Fibroblast of lung (primary cell): ENCODE measurements around the gene PLOD2. TPM values are rescaled to one million over a fixed set of nuclear protein-coding genes. Genes with fewer than 3 reads are reported as not detected.
A peak's percentile ranks its signal among the peaks of the same experiment; 100 is the strongest.

Source experiments
- DNase-seq, 2 donors: peaks; one replicate each; pipeline versions ENCODE4 v3.0.0 to v3.0.0-alpha.2; 2010; ENCODE audit warnings: low read depth in 2 of 2
- H2AFZ ChIP-seq: 2 replicates; pipeline ENCODE4 v1.5.1; 2012; ENCODE audit warnings: low read length, control low read depth, inconsistent platforms
- H3K27ac ChIP-seq: 2 replicates; pipeline ENCODE4 v1.5.1; 2011; ENCODE audit warnings: low read length, control low read depth; ENCODE audit not compliant: insufficient read depth
- H3K27me3 ChIP-seq: 2 replicates; pipeline ENCODE4 v1.5.1; 2011; ENCODE audit warnings: mild to moderate bottlenecking, low read length; ENCODE audit not compliant: control insufficient read depth, insufficient read depth
- H3K36me3 ChIP-seq: 2 replicates; pipeline ENCODE4 v1.5.1; 2011; ENCODE audit warnings: low read length; ENCODE audit not compliant: control insufficient read depth, insufficient read depth
- H3K4me1 ChIP-seq: 2 replicates; pipeline ENCODE4 v1.5.1; 2011; ENCODE audit warnings: low read length; ENCODE audit not compliant: control insufficient read depth, insufficient read depth; ENCODE audit errors: extremely low read depth
- H3K4me2 ChIP-seq: 2 replicates; pipeline ENCODE4 v1.5.1; 2011; ENCODE audit warnings: low read length, control low read depth; ENCODE audit not compliant: insufficient read depth; ENCODE audit errors: extremely low read depth
- H3K4me3 ChIP-seq, 4 experiments: fragments of 200-600 bp in 1 of 4; sonication (generic) in 1 of 4; replicated peaks in 1 of 4; 2 replicates each; pipeline ENCODE4 v1.5.1; 2011 to 2016; ENCODE audit warnings: low read length in 4 of 4, low read depth in 3 of 4, mild to moderate bottlenecking in 3 of 4, control low read depth in 2 of 4, inconsistent platforms in 1 of 4, mixed read lengths in 1 of 4; ENCODE audit not compliant: insufficient read depth in 1 of 4; ENCODE audit errors: control extremely low read depth in 1 of 4
- H3K79me2 ChIP-seq: 2 replicates; pipeline ENCODE4 v1.5.1; 2012; ENCODE audit warnings: mild to moderate bottlenecking, low read length, inconsistent platforms; ENCODE audit not compliant: control insufficient read depth, insufficient read depth
- H3K9ac ChIP-seq: 2 replicates; pipeline ENCODE4 v1.5.1; 2011; ENCODE audit warnings: mild to moderate bottlenecking, low read length, control low read depth; ENCODE audit not compliant: insufficient read depth
- H3K9me3 ChIP-seq: 2 replicates; pipeline ENCODE4 v1.5.1; 2012; ENCODE audit warnings: low read depth, low read length; ENCODE audit not compliant: control insufficient read depth, insufficient read depth
- H4K20me1 ChIP-seq: 2 replicates; pipeline ENCODE4 v1.5.1; 2011; ENCODE audit warnings: low read length; ENCODE audit not compliant: control insufficient read depth, insufficient read depth; ENCODE audit errors: extremely low read depth
- EZH2 ChIP-seq: IDR thresholded peaks from 2 replicates; pipeline ENCODE4 v1.5.1; 2012; ENCODE audit warnings: low read length, control low read depth, mild to moderate bottlenecking; ENCODE audit errors: missing control alignments
- polyA plus RNA-seq, 2 donors: library from polyadenylated mRNA; depleted of rRNA in 1 of 2; stranded (reverse) in 1 of 2; unstranded in 1 of 2; fragments of >200 nt; gene quantifications; 2 replicates each; pipeline ENCODE4 v1.2.1, GENCODE V29; 2011 to 2012; ENCODE audit warnings: missing spikeins in 1 of 2
- total RNA-seq: library from RNA; depleted of rRNA; stranded (reverse); fragments of >200 nt; gene quantifications from 2 replicates; pipeline ENCODE4 v1.2.1, GENCODE V29; 2014
- TF ChIP-seq, protein P1 (sequence below), 2 donors: IDR thresholded peaks in 1 of 2; conservative IDR thresholded peaks in 1 of 2; 1 replicate in 1 of 2; 2 replicates in 1 of 2; pipeline ENCODE4 v1.5.1; 2011 to 2012; ENCODE audit warnings: low read length in 2 of 2, control low read depth in 1 of 2, inconsistent platforms in 1 of 2, low read depth in 1 of 2, mild to moderate bottlenecking in 1 of 2

Gene PLOD2
- total and polyA plus RNA-seq, 2 donors (not counting 1 experiment from before 2014, with no cell fraction given): 91.8 to 114 TPM

DNA sequence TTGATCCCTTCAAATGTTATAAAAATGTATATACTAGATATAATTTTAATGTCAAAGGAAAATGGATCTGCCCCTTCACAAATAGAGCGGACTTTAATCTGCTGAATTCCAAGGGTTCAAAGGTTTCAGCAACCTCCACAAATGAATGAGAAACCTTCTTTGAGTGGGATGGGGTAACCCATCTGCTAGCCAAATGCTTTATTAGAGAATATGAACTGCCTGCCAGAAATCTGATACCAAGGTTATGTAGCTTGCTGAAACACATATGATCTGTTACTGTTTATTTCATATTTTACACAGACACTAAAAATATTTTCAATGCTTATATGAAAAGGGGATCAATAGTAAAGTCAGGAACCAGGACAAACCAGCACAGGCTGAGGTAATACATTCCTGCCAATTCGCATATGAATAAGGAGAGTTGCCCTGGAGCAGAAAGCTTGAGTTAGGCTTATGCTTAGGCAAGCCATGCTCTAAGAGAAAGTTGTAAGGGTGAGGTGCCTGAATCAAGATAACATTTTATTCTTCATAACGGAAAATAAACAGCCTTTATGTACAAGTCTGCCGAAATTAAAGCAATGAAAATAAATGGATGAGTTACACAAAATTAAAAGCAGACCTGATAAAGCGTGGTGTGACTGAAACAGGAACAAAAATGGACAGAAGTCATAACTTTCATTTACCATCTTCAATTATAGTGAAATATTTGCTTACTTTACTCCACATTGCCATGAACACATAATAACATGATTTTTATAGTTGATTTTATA, 26.5 kb downstream of the PLOD2 start:
- TF ChIP-seq EZH2: no peak
- TF ChIP-seq, protein P1, sequence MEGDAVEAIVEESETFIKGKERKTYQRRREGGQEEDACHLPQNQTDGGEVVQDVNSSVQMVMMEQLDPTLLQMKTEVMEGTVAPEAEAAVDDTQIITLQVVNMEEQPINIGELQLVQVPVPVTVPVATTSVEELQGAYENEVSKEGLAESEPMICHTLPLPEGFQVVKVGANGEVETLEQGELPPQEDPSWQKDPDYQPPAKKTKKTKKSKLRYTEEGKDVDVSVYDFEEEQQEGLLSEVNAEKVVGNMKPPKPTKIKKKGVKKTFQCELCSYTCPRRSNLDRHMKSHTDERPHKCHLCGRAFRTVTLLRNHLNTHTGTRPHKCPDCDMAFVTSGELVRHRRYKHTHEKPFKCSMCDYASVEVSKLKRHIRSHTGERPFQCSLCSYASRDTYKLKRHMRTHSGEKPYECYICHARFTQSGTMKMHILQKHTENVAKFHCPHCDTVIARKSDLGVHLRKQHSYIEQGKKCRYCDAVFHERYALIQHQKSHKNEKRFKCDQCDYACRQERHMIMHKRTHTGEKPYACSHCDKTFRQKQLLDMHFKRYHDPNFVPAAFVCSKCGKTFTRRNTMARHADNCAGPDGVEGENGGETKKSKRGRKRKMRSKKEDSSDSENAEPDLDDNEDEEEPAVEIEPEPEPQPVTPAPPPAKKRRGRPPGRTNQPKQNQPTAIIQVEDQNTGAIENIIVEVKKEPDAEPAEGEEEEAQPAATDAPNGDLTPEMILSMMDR (conservative IDR thresholded peaks at IDR 0.05 in 1 of 2, IDR thresholded peaks at IDR 0.05 in 1 of 2; ENCODE audit: low read depth in 1 of 2, low read length in 2 of 2): no peak
- Histone ChIP-seq H3K4me2 (no peak overlapping the region), H3K4me1 (peaks cover 6% of the 10 kb centered on the region), H3K79me2 (peaks cover 2% of the 10 kb centered on the region), H4K20me1 (no peaks in the 10 kb centered on the region), H3K9me3 (no peaks in the 10 kb centered on the region), H3K4me3 (no peak overlapping the region), H3K9ac (no peak overlapping the region), H2AFZ (no peak overlapping the region), H3K36me3 (no peaks in the 10 kb centered on the region), H3K27ac (no peak overlapping the region), H3K27me3 (no peaks in the 10 kb centered on the region)
- DNase-seq: peak in 1 of 2 donors; percentile 43

DNA sequence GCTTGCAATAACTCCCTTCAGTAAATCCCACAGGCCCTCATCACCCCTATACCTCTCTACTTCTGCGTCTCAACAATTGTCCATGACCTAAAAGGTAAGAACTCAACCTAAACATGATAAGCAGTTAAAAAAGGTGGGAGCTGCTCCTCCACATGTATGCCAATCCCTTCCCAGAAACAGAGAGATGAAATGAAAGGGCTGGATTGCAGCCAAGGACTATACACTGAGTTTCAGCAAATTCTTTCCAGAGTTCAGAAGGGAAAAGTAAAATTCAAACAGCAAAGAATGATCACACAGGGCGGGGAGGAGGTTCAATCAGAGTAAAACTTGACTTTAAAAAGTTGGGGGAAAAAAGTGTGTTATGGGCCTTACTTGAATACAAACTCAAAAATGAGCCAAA, 27.5 kb downstream of the PLOD2 start:
- H3K4me3 ChIP-seq: no peak overlapping the region
- no peak overlapping the region for H3K27ac ChIP-seq
- H3K36me3 ChIP-seq: no peaks in the 10 kb centered on the region
- no peak overlapping the region for H2AFZ ChIP-seq
- DNase-seq: peak in 1 of 2 donors; percentile 53
- H3K4me2 ChIP-seq: peak overlapping the region; percentile 18
- H4K20me1 ChIP-seq: no peaks in the 10 kb centered on the region
- no peak overlapping the region for H3K9ac ChIP-seq
- no peaks in the 10 kb centered on the region for H3K9me3 ChIP-seq
- H3K4me1 ChIP-seq: peaks cover 6% of the 10 kb centered on the region
- no peak for TF ChIP-seq EZH2
- TF ChIP-seq, protein P1 (conservative IDR thresholded peaks at IDR 0.05 in 1 of 2, IDR thresholded peaks at IDR 0.05 in 1 of 2; ENCODE audit: low read depth in 1 of 2, low read length in 2 of 2): no peak
- H3K27me3 ChIP-seq: no peaks in the 10 kb centered on the region
- peaks cover 2% of the 10 kb centered on the region for H3K79me2 ChIP-seq

DNA sequence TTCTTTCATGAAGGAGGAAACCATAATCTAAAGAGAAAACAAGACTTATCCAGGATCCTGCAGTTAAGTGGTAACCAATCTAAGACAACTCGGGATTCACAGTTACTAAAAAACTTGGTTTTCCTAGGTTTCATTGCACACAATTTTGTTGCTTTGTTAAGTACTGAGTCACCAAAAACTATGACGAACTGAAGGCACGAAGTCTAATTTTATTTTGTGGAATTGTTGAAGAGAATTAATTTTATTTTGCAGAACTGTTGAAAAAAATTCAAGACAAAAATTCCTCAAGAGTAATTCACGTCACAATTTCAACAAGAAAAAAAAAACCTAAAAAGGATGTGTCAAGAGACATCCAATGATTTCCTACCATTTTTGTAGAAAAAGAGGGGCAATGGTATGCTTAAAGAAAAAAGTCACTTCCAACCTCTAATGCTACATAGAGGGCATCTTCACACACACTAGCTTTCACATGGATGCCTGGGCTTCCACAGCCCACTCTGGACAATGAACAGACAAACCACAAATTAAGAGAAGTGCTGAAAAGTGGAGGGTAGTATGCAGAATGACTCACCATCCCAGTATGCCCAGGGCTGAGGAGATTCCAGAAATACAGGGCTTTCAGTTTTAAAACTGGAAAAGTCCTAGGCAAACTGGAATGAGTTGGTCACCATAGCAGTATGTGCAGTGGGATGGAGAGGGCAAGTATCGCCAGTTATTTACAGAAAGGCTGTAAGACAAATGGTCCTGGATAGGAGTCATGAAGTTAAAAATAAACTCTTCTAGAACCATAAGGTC, 29.2 kb downstream of the PLOD2 start:
- H3K9ac ChIP-seq: no peak overlapping the region
- H3K4me3 ChIP-seq: no peak overlapping the region

More for the DNA sequence above, 29.2 kb downstream of the PLOD2 start:
- no peak for TF ChIP-seq EZH2
- TF ChIP-seq, protein P1 (conservative IDR thresholded peaks at IDR 0.05 in 1 of 2, IDR thresholded peaks at IDR 0.05 in 1 of 2; ENCODE audit: low read depth in 1 of 2, low read length in 2 of 2): no peak
- H3K4me1 ChIP-seq: peaks cover 6% of the 10 kb centered on the region
- peak; percentile 72 to 98 for DNase-seq
- peaks cover 7% of the 10 kb centered on the region for H3K79me2 ChIP-seq
- no peaks in the 10 kb centered on the region for H3K9me3 ChIP-seq
- H3K4me2 ChIP-seq: peak overlapping the region; percentile 13
- H2AFZ ChIP-seq: no peak overlapping the region
- H3K36me3 ChIP-seq: no peaks in the 10 kb centered on the region
- H3K27ac ChIP-seq: peak overlapping the region; percentile 39
- H4K20me1 ChIP-seq: no peaks in the 10 kb centered on the region
- no peaks in the 10 kb centered on the region for H3K27me3 ChIP-seq
